ENCODE results near the gene SCUBE2. TPM values are rescaled to one million over a fixed set of nuclear protein-coding genes. Genes with fewer than 3 reads are reported as not detected.
"Not testable (repeated sequence)": the region's sequence is repeated elsewhere in the genome, so short reads cannot be mapped to it uniquely, and the experiment has no call there.

Gene SCUBE2
- total RNA-seq, 2 donors from 2014 or later: 2.5 to 7.4 TPM

- intact Hi-C loops (cut with DNase I): no loop called here
- DNase-seq (ENCODE audit: low spot score): no peak
These were observed 101.9 kb downstream of the SCUBE2 start for GRCh38 chr11:8989453-8989852.

DNA sequence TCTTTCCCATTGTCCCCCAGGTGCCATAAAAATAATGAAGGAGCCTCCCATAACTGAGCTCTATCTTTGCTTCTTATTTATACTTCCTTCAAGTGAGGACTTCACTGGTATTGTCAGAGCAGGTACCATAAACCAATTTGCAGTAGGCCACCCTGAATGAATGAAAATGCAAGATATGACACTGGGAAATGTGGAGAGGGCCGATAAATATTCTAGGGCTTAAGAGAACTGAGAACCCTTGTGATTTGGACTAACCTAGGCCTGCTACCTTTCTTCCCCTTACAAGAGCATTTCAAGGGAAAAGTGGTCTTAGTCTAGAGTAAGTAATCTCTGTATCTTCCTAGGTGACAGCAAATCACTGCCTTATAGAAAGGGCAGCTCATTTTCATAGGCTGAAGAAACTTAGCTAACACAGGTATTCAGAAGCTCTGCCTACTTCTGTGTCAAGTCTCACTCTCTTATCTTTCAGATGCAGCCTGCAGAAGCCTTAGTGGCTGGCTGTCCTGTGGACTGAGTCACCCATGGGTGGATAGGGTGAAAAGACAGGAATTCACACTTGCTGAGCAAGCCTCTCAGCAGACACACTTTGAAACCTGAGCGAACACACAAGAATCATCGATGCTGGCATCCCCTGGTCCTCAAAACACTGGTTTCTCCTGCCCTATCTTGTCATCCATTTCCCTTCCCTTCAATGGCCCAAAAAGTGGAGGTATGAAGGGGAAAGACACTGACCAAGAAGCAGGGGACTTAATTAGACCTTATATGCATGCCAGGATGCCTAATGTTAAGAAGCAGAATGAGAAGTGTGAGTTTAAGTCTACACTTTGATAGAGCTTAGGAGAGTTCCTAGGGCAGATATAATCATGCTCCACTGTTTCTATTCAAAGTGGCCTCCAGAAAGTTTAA lies 102.8 kb downstream of the SCUBE2 start:
- intact Hi-C loops (cut with DNase I): no loop called here

DNA sequence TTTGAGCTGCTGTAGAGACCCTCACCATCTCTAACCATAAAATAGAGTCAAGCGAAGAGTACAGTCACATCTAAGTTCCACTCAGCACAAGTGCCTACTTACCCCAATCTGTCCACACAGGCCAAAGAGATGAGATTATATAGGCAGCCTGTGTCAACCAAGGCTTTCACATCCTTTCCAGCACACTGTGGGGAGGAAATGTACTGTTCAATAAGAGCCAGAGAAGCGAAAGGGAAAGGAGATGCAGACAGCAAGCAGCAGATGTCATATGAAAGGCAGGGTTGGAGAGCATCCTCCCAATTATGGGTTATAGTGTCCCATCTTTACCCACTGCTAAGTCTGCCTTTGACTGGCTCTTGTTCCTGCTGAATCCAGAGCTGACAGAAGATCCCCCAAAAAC lies 104.0 kb downstream of the SCUBE2 start:
- intact Hi-C loops (cut with DNase I): no loop called here
- no peak for DNase-seq (ENCODE audit: low spot score)

More for the DNA sequence above, 102.8 kb downstream of the SCUBE2 start:
- DNase-seq (ENCODE audit: low spot score): no peak

- DNase-seq (ENCODE audit: low spot score); intact Hi-C loops (cut with DNase I): not testable (repeated sequence)
These were observed 104.6 kb downstream of the SCUBE2 start for GRCh38 chr11:8986772-8987171.

GRCh38 chr11:8985462-8985861 lies 105.9 kb downstream of the SCUBE2 start:
- intact Hi-C loops (cut with DNase I): no loop called here
- DNase-seq (ENCODE audit: low spot score): no peak

DNA sequence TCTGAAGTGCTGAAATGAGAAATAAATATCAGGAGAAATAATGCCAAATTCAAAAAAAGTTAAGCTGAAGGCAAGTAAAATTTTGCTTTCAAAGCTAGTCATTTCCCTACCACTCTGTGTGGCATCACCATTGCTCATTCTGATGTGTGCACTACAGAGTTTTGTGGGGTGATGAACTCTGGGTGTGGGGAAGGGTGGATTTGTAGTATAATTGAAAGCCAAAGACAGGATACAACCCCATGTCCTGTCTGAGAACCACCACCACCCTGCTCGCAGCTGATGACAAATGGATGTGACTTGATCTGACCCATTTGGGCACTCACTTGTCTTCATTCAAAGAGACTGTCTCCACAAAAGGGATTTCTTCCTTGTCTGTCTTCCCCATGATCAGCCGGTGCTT lies 107.8 kb downstream of the SCUBE2 start:
- intact Hi-C loops (cut with DNase I): no loop called here
- DNase-seq (ENCODE audit: low spot score): no peak

GRCh38 chr11:8980485-8980884 lies 110.9 kb downstream of the SCUBE2 start:
- DNase-seq (ENCODE audit: low spot score): no peak
- intact Hi-C loops (cut with DNase I): no loop called here

DNA sequence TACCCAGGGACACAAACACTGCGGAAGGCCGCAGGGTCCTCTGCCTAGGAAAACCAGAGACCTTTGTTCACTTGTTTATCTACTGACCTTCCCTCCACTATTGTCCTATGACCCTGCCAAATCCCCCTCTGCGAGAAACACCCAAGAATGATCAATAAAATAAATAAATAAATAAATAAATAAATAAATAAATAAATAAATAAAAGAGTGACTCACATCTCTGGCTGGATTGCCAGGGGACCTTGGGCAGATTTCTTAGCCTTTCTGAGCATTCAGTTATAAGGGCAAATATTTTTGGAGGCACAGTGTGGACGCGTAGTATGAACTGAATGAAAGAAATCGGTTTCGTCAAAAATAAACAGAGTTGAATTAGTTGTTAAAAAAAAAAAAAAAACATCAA lies 112.0 kb downstream of the SCUBE2 start:
- DNase-seq (ENCODE audit: low spot score); intact Hi-C loops (cut with DNase I): not testable (repeated sequence)

- intact Hi-C loops (cut with DNase I): no loop called here
- DNase-seq (ENCODE audit: low spot score): no peak
These were observed 118.3 kb downstream of the SCUBE2 start for GRCh38 chr11:8973121-8973520.

- no peak for DNase-seq (ENCODE audit: low spot score)
- intact Hi-C loops (cut with DNase I): no loop called here
These were observed 119.5 kb downstream of the SCUBE2 start for GRCh38 chr11:8971924-8972316.

DNA sequence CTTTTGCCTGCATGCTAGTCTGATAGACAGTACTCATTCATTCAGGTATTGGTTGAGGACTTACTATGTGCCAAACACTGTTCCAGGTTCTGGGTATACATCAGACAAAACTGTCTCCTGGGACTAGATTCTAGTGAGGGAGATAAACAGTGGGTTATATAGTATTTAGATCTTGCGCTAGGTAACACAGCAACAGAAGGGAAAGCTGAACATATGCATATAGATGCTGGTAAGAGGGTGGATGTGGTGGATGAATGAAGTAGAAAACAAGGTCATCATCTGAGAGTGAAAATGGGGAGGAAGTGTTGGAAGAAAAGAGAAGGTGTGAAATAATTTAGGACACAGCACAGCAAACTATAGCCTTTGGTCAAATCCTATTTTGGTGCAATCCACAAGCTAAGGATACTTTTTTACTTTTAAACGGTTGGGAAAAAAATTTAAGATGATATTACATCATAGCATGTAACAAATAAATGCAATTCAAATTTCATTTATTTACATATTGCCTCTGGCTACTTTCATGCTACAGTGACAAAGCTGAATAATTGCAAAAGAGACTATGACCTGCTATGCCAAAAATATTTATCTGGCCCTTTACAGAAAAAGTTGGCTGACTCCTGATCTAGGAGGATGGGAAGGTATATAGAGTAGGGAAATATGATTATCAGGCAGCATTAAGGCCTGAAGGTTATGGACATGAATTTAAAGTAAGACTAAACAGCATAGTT lies 120.0 kb downstream of the SCUBE2 start:
- intact Hi-C loops (cut with DNase I): no loop called here
- DNase-seq (ENCODE audit: low spot score): no peak

Small RNA genes within 50 kb of the gene (microRNA-seq; reads per million reads assigned to microRNA genes)
- gene MIR5691 (ENCODE audit: borderline microRNAs expressed in 2 of 2): 0 to 1.3 reads per million in 2 donors

Other genes with a start within 250 kb of the SCUBE2 start
- gene AKIP1, start 180.4 kb downstream of the SCUBE2 start, total RNA-seq: 10 to 100 TPM; 15.4 to 19.1 TPM
- gene C11orf16, start 158.7 kb downstream of the SCUBE2 start, total RNA-seq: not detected
- not detected for gene ASCL3, start 148.6 kb downstream of the SCUBE2 start, total RNA-seq
- gene TMEM9B, start 127.2 kb downstream of the SCUBE2 start, total RNA-seq: 10 to 100 TPM; 20.6 to 26.1 TPM
- 1 to 10 TPM; 3.1 to 6.0 TPM for gene NRIP3, start 87.6 kb downstream of the SCUBE2 start, total RNA-seq
- 100 to 1,000 TPM in 1 of 2 donors, 10 to 100 TPM in 1; 97.4 to 132 TPM for gene DENND5A, start 173.8 kb upstream of the SCUBE2 start, total RNA-seq
- gene TMEM41B, start 223.0 kb upstream of the SCUBE2 start, total RNA-seq: 10 to 100 TPM; 16.8 to 18.0 TPM